ENCODE data around the gene TBC1D3B.

DNA sequence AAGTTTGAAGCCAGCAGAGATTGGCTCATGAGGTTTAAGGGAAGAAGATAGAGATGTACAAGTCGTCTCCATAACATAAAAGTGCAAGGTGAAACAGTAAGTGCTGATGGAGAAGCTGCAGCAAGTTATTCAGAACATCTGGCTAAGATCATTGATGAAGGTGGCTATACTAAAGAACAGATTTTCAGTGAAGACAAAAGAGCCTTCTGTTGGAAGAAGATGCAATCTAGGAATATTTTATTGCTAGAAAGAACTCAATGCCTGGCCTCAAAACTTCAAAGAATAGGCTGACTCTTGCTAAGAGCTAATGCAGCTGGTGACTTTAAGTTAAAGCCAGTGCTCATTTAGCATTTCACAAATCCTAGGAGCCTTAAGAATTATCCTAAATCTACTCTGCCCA lies 46.8 kb downstream of the TBC1D3B start:
- TF ChIP-seq POLR2A (IDR thresholded peaks at IDR 0.05) (no peak), CTCF (IDR thresholded peaks at IDR 0.05) (no peak), EP300 (IDR thresholded peaks at IDR 0.05; ENCODE audit: low read depth) (no peak), POLR2AphosphoS5 (IDR thresholded peaks at IDR 0.05) (no peak)

Data from transverse colon (tissue), 4 donors.